ENCODE results near the gene ASB8.

ASB8 gene

DNA sequence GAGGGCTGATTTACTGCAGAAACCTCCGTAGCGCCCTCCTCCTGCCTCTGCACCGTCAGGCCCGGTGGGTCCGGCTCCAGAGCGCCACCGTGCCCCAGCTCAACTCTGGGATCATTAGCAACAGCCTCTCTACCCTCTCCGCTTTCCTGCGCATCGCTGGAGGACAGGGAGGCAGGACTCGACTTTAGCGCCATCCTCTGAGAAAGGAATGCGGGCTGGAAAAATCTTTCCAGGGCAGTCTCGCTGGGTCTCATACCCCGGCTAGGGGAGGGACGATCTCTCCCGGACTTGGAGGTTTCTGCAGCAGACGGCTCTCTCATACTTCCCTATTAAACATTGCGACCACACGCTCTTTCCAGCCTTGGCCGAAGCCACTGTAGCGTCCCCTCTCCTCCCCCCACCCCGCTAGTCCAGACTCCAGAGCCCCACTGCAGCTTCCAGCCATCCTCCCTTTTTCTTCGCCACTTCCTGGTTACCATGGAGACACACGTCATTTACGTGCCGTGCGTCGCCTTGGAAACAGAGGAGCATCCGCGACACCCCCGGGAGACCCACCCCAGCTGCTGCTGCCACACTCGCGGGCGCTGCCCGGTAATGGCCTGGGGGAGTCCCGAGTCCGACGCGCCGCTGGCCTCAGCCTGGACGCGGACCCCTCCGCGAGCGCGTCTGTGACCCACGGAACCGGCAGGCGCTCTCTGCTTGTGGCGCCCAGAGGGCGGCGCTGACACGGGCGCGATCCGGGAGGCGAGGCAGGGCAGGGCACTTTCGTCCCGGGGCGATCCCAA, 26.0 kb upstream of the ASB8 start, which contains the start of gene CCDC184:
Gene CCDC184 (plus strand): TSS at position 554 of the 785 bp plus-strand sequence. CDS start 479 bp downstream, outside the sequence.
- Histone ChIP-seq H2BK5ac (ENCODE audit: low read depth, low read length, poor library complexity, severe bottlenecking) (no peak within 1 kb of the TSS), H2BK120ac (ENCODE audit: low read depth, low read length) (no peak within 1 kb of the TSS), H4K91ac (ENCODE audit: low read length) (peak within 1 kb of the TSS; percentile 24), H2AFZ (ENCODE audit: low read depth, low read length) (peak within 1 kb of the TSS; percentile 93), H3K9me3 (ENCODE audit: control insufficient read depth, low read length) (no peaks in the 10 kb centered on the region), H3K79me1 (replicated peaks; ENCODE audit: low read length, poor library complexity, severe bottlenecking) (no peaks in the 10 kb centered on the region), H3K23ac (ENCODE audit: low read length in 2 of 2) (peak within 1 kb of the TSS in 1 of 2 experiments; percentile 64), H3K36me3 (ENCODE audit: control insufficient read depth in 1 of 2, insufficient read depth in 2 of 2, low read depth in 1 of 2, low read length in 2 of 2) (no peaks in the 10 kb centered on the region), H2BK15ac (ENCODE audit: low read depth, poor library complexity, severe bottlenecking) (peak within 1 kb of the TSS; percentile 44), H3K9ac (ENCODE audit: low read length) (peak within 1 kb of the TSS; percentile 89), H3K4ac (ENCODE audit: low read depth in 1 of 2, low read length in 2 of 2) (peak within 1 kb of the TSS in 1 of 2 experiments; percentile 35), H3K27me3 (ENCODE audit: control insufficient read depth in 1 of 2, insufficient read depth in 1 of 2, low read length in 2 of 2) (peaks cover 62 to 86% of the 10 kb centered on the region in 2 experiments), H3K4me3 (ENCODE audit: insufficient read depth in 1 of 2, low read depth in 1 of 2, low read length in 2 of 2) (peak within 1 kb of the TSS; percentile 67 to 95), H2BK12ac (ENCODE audit: low read length in 2 of 2) (peak within 1 kb of the TSS in 1 of 2 experiments; percentile 59), H4K8ac (ENCODE audit: low read length) (peak within 1 kb of the TSS; percentile 75), H3K4me2 (ENCODE audit: low read length, poor library complexity, severe bottlenecking) (peak within 1 kb of the TSS; percentile 91), H3K14ac (ENCODE audit: low read length in 2 of 2) (no peak within 1 kb of the TSS), H3K18ac (ENCODE audit: low read depth in 1 of 2, low read length in 2 of 2) (peak within 1 kb of the TSS; percentile 28 to 44), H3K4me1 (ENCODE audit: control insufficient read depth, insufficient read depth, low read depth, low read length) (peaks cover 12% of the 10 kb centered on the region), H2AK5ac (ENCODE audit: low read length, severe bottlenecking) (no peak within 1 kb of the TSS), H3K27ac (ENCODE audit: low read length, poor library complexity, severe bottlenecking) (no peak within 1 kb of the TSS)
- under 1% methylated on average over 54 of the region's 61 CpGs for WGBS
- peak; percentile 91 for DNase-seq

GRCh38 chr12:48182631-48183030, 25.3 kb upstream of the ASB8 start:
- Histone ChIP-seq H3K4me1 (ENCODE audit: control insufficient read depth, insufficient read depth, low read depth, low read length) (peaks cover 12% of the 10 kb centered on the region), H2BK5ac (ENCODE audit: low read depth, low read length, poor library complexity, severe bottlenecking) (no peak overlapping the region), H3K36me3 (ENCODE audit: control insufficient read depth in 1 of 2, insufficient read depth in 2 of 2, low read depth in 1 of 2, low read length in 2 of 2) (no peaks in the 10 kb centered on the region), H2BK120ac (ENCODE audit: low read depth, low read length) (no peak overlapping the region), H3K9ac (ENCODE audit: low read length) (peak overlapping the region; percentile 89), H3K14ac (ENCODE audit: low read length in 2 of 2) (no peak overlapping the region), H2BK15ac (ENCODE audit: low read depth, poor library complexity, severe bottlenecking) (no peak overlapping the region), H4K91ac (ENCODE audit: low read length) (no peak overlapping the region), H3K4me2 (ENCODE audit: low read length, poor library complexity, severe bottlenecking) (peak overlapping the region; percentile 91), H3K9me3 (ENCODE audit: control insufficient read depth, low read length) (no peaks in the 10 kb centered on the region), H3K23ac (ENCODE audit: low read length in 2 of 2) (peak overlapping the region in 1 of 2 experiments; percentile 64), H3K18ac (ENCODE audit: low read depth in 1 of 2, low read length in 2 of 2) (no peak overlapping the region), H3K27ac (ENCODE audit: low read length, poor library complexity, severe bottlenecking) (no peak overlapping the region), H2AFZ (ENCODE audit: low read depth, low read length) (peak overlapping the region; percentile 93), H3K4ac (ENCODE audit: low read depth in 1 of 2, low read length in 2 of 2) (no peak overlapping the region), H2BK12ac (ENCODE audit: low read length in 2 of 2) (no peak overlapping the region), H4K8ac (ENCODE audit: low read length) (no peak overlapping the region), H3K79me1 (replicated peaks; ENCODE audit: low read length, poor library complexity, severe bottlenecking) (no peaks in the 10 kb centered on the region), H2AK5ac (ENCODE audit: low read length, severe bottlenecking) (no peak overlapping the region), H3K27me3 (ENCODE audit: control insufficient read depth in 1 of 2, insufficient read depth in 1 of 2, low read length in 2 of 2) (peaks cover 68 to 87% of the 10 kb centered on the region in 2 experiments), H3K4me3 (ENCODE audit: insufficient read depth in 1 of 2, low read depth in 1 of 2, low read length in 2 of 2) (peak overlapping the region in 1 of 2 experiments; percentile 95)
- WGBS: 13% methylated on average over 3 of the region's 7 CpGs
- no peak for DNase-seq

DNA sequence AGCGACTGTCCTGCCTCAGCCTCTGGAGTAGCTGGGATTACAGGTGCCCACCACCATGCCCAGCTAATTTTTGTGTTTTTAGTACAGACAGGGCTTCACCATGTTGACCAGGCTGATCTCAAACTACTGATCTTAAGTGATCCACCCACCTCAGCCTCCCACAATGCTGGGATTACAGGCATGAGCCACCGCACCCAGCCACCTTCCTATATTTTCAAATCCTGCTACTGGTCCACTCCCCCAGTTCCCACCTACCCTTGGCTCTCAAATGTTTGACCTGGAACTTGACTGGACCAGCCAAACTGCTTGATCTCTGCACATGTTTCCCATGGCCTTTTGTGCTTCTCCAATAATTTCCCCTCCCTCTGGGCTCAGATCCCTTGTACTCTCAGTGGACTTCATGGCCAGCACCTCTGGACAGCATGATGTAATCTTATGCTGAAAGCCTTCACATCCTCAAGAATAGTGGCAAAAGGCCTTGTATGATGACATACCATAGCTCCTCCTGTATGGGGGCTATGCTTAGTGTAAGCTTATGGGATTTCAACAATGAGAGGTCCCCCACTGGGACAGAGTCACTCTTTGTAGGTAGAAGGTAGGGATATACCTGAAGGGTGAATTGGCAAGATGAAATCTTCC, 23.7 kb upstream of the ASB8 start:
- H3K23ac ChIP-seq (ENCODE audit: low read length in 2 of 2): no peak overlapping the region
- no peaks in the 10 kb centered on the region for H3K79me1 ChIP-seq (replicated peaks; ENCODE audit: low read length, poor library complexity, severe bottlenecking)
- no peak overlapping the region for H2BK5ac ChIP-seq (ENCODE audit: low read depth, low read length, poor library complexity, severe bottlenecking)
- H2BK12ac ChIP-seq (ENCODE audit: low read length in 2 of 2): no peak overlapping the region
- H3K9ac ChIP-seq (ENCODE audit: low read length): no peak overlapping the region
- no peaks in the 10 kb centered on the region for H3K36me3 ChIP-seq (ENCODE audit: control insufficient read depth in 1 of 2, insufficient read depth in 2 of 2, low read depth in 1 of 2, low read length in 2 of 2)
- no peak overlapping the region for H2AFZ ChIP-seq (ENCODE audit: low read depth, low read length)
- no peaks in the 10 kb centered on the region for H3K9me3 ChIP-seq (ENCODE audit: control insufficient read depth, low read length)
- DNase-seq: no peak
- H3K4me3 ChIP-seq (ENCODE audit: insufficient read depth in 1 of 2, low read depth in 1 of 2, low read length in 2 of 2): no peak overlapping the region
- H3K27me3 ChIP-seq (ENCODE audit: control insufficient read depth in 1 of 2, insufficient read depth in 1 of 2, low read length in 2 of 2): peaks cover 77 to 83% of the 10 kb centered on the region in 2 experiments
- WGBS: 88% methylated on average over 2 of the region's 2 CpGs
- H4K8ac ChIP-seq (ENCODE audit: low read length): no peak overlapping the region
- no peak overlapping the region for H3K4me2 ChIP-seq (ENCODE audit: low read length, poor library complexity, severe bottlenecking)
- no peak overlapping the region for H2AK5ac ChIP-seq (ENCODE audit: low read length, severe bottlenecking)
- no peak overlapping the region for H2BK120ac ChIP-seq (ENCODE audit: low read depth, low read length)
- no peak overlapping the region for H3K14ac ChIP-seq (ENCODE audit: low read length in 2 of 2)
- H3K4me1 ChIP-seq (ENCODE audit: control insufficient read depth, insufficient read depth, low read depth, low read length): peaks cover 12% of the 10 kb centered on the region
- no peak overlapping the region for H4K91ac ChIP-seq (ENCODE audit: low read length)
- no peak overlapping the region for H3K18ac ChIP-seq (ENCODE audit: low read depth in 1 of 2, low read length in 2 of 2)
- H2BK15ac ChIP-seq (ENCODE audit: low read depth, poor library complexity, severe bottlenecking): no peak overlapping the region
- H3K4ac ChIP-seq (ENCODE audit: low read depth in 1 of 2, low read length in 2 of 2): no peak overlapping the region
- H3K27ac ChIP-seq (ENCODE audit: low read length, poor library complexity, severe bottlenecking): no peak overlapping the region

DNA sequence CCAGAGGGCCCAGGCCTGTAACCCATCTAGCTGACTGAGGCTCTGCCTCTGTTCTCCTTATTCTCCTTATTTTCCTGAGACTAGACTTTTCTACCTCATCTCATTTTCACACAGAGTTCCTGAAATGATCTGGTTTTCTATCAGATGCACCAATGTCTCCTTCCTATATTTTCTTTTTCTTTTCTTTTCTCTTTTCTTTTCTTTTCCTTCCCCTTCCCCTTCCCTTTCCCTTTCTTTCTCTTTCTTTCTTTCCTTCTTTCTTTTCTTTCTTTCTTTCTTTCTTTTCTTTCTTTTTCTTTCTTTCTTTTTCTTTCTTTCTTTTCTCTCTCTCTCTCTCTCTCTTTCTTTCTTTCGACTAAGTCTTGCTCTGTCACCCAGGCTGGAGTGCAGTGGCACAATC, 23.1 kb upstream of the ASB8 start:
- WGBS: 85% methylated on average over 1 of the region's 1 CpG

More for the DNA sequence above, 23.1 kb upstream of the ASB8 start:
- Histone ChIP-seq H2BK15ac (ENCODE audit: low read depth, poor library complexity, severe bottlenecking) (no peak overlapping the region), H3K79me1 (replicated peaks; ENCODE audit: low read length, poor library complexity, severe bottlenecking) (no peaks in the 10 kb centered on the region), H2AK5ac (ENCODE audit: low read length, severe bottlenecking) (no peak overlapping the region), H3K36me3 (ENCODE audit: control insufficient read depth in 1 of 2, insufficient read depth in 2 of 2, low read depth in 1 of 2, low read length in 2 of 2) (no peaks in the 10 kb centered on the region), H3K9me3 (ENCODE audit: control insufficient read depth, low read length) (no peaks in the 10 kb centered on the region), H3K23ac (ENCODE audit: low read length in 2 of 2) (no peak overlapping the region), H2BK12ac (ENCODE audit: low read length in 2 of 2) (no peak overlapping the region), H3K9ac (ENCODE audit: low read length) (no peak overlapping the region), H2AFZ (ENCODE audit: low read depth, low read length) (no peak overlapping the region), H3K4me2 (ENCODE audit: low read length, poor library complexity, severe bottlenecking) (no peak overlapping the region), H3K4ac (ENCODE audit: low read depth in 1 of 2, low read length in 2 of 2) (no peak overlapping the region), H3K27ac (ENCODE audit: low read length, poor library complexity, severe bottlenecking) (no peak overlapping the region), H4K91ac (ENCODE audit: low read length) (no peak overlapping the region), H3K14ac (ENCODE audit: low read length in 2 of 2) (no peak overlapping the region), H3K4me1 (ENCODE audit: control insufficient read depth, insufficient read depth, low read depth, low read length) (peaks cover 12% of the 10 kb centered on the region), H4K8ac (ENCODE audit: low read length) (no peak overlapping the region), H3K18ac (ENCODE audit: low read depth in 1 of 2, low read length in 2 of 2) (no peak overlapping the region), H3K4me3 (ENCODE audit: insufficient read depth in 1 of 2, low read depth in 1 of 2, low read length in 2 of 2) (no peak overlapping the region), H3K27me3 (ENCODE audit: control insufficient read depth in 1 of 2, insufficient read depth in 1 of 2, low read length in 2 of 2) (peaks cover 71 to 81% of the 10 kb centered on the region in 2 experiments), H2BK120ac (ENCODE audit: low read depth, low read length) (no peak overlapping the region), H2BK5ac (ENCODE audit: low read depth, low read length, poor library complexity, severe bottlenecking) (no peak overlapping the region)
- no peak for DNase-seq
